Heart left ventricle (tissue), 16 donors: ENCODE data around the gene CYP4A22. TPM values are rescaled to one million over a fixed set of nuclear protein-coding genes. Genes with fewer than 3 reads are reported as not detected.

Experiments used
- ATAC-seq, 4 donors: fragments of 200-7000 bp; cut with Tn5 transposase; one replicate each; pipeline ENCODE4 v1.9.1; 2020 to 2022; ENCODE audit warnings: moderate library complexity in 4 of 4, mild to moderate bottlenecking in 3 of 4, moderate number of reproducible peaks in 1 of 4
- DNase-seq, 5 donors: peaks; one replicate each; pipeline ENCODE4 v3.0.0-alpha.2; 2020
- H3K27ac ChIP-seq, 12 donors: fragments of 200-600 bp; sonication (generic) in 4 of 12; one replicate each; pipeline versions ENCODE4 v1.5.0 to v1.8.0; 2016 to 2022; ENCODE audit warnings: mild to moderate bottlenecking in 2 of 12
- H3K27me3 ChIP-seq, 9 donors: fragments of 200-600 bp; sonication (generic) in 2 of 9; one replicate each; pipeline versions ENCODE4 v1.5.1 to v1.8.0; 2016 to 2022; ENCODE audit warnings: mild to moderate bottlenecking in 3 of 9
- H3K36me3 ChIP-seq, 9 donors: fragments of 200-600 bp; sonication (generic) in 2 of 9; one replicate each; pipeline versions ENCODE4 v1.5.0 to v1.8.0; 2018 to 2022; ENCODE audit warnings: mild to moderate bottlenecking in 2 of 9
- H3K4me1 ChIP-seq, 12 donors: fragments of 200-600 bp; sonication (generic) in 4 of 12; one replicate each; pipeline versions ENCODE4 v1.5.0 to v1.8.0; 2016 to 2022; ENCODE audit warnings: mild to moderate bottlenecking in 3 of 12
- H3K4me3 ChIP-seq, 12 donors: fragments of 200-600 bp; sonication (generic) in 4 of 12; one replicate each; pipeline versions ENCODE4 v1.5.0 to v1.8.0; 2017 to 2022; ENCODE audit warnings: mild to moderate bottlenecking in 9 of 12, moderate library complexity in 4 of 12
- H3K9me3 ChIP-seq, 12 donors: fragments of 200-600 bp; sonication (generic) in 4 of 12; one replicate each; pipeline versions ENCODE4 v1.5.0 to v1.8.0; 2016 to 2022; ENCODE audit warnings: mild to moderate bottlenecking in 1 of 12
- POLR2A ChIP-seq, 2 donors: fragments of 450-650 bp; IDR thresholded peaks; one replicate each; pipeline ENCODE4 v1.6.1; 2017; ENCODE audit warnings: antibody characterized with exemption in 2 of 2, mild to moderate bottlenecking in 2 of 2, moderate library complexity in 2 of 2
- WGBS, 4 donors: extraction: QIAGEN DNeasy Blood & Tissue Kit in 2 of 4; methylation state at CpG; one replicate each; pipeline versions ENCODE4 v1.1.5 to v1.1.7; 2013 to 2018; 5-methylcytosine and 5-hydroxymethylcytosine counted together
- intact Hi-C, 10 donors: fragments of 100-400 bp; cut with DNase I; formaldehyde crosslinking; loops; one replicate each; pipeline versions ENCODE4 v1.11.1 to v1.14.2; 2022
- polyA plus RNA-seq, 2 donors: library from polyadenylated mRNA; stranded (reverse); fragments of 200-250 nt; gene quantifications; one replicate each; pipeline ENCODE4 v1.2.3, GENCODE V29; 2013
- total RNA-seq, 9 donors: library from RNA; depleted of rRNA in 2 of 9; stranded (reverse); fragments of >200 nt in 2 of 9; fragmentation: NEBNext Ultra II Directional in 3 of 9; extraction: Animal tissue kit (Norgen Biotek cat#: 25700) in 3 of 9; gene quantifications; one replicate each; pipeline versions ENCODE4 v1.1.0 to v1.2.4, GENCODE V29; 2016 to 2023
- TF ChIP-seq, protein P1 (sequence below), 12 donors: fragments of 200-600 bp; sonication (generic) in 4 of 12; IDR thresholded peaks; one replicate each; pipeline versions ENCODE4 v1.5.0 to v1.8.0; 2018 to 2022; ENCODE audit warnings: antibody characterized with exemption in 12 of 12, mild to moderate bottlenecking in 5 of 12
- donor health status: ischemic (EF 13 %, LVEDD 7.1; RV severe dilation, severe dysfunction).
- donor health status: healthy with polysubstance abuse.
- donor health status: DM: no; HTN: yes; CAD: no.
- donor health status: DM: no; HTN: no; CAD: no.
- donor health status: ischemic (EF 25% LVEDD 6.9; RV normal size, moderate dysfunction).
- donor health status: ischemic (EF 25% LVEDD 5.7; RV mildly dilated, moderate dysfunction).
- donor health status: healthy.
- donor health status: DM: yes; HTN: yes; CAD: no.
- donor health status: ischemic (EF 35%, LVEDD 5.7; RV mildly dilated, moderate dysfunction).
- donor health status: nonischemic (EF 11% LVEDD 7.7; RV severe dilation, severe dysfunction).
- donor health status: DM: yes; HTN: yes; CAD: no.
- donor health status: PGD.
- donor health status: ischemic (EF 29% LVEDD 5.4; RV normal size, mild dysfunction).
- donor health status: nonischemic (EF 23%, LVEDD 6.1; RV moderate dilation, normal function).

Gene CYP4A22
- total and polyA plus RNA-seq, 11 donors: 0.08 to 0.75 TPM; not detected in 9

DNA sequence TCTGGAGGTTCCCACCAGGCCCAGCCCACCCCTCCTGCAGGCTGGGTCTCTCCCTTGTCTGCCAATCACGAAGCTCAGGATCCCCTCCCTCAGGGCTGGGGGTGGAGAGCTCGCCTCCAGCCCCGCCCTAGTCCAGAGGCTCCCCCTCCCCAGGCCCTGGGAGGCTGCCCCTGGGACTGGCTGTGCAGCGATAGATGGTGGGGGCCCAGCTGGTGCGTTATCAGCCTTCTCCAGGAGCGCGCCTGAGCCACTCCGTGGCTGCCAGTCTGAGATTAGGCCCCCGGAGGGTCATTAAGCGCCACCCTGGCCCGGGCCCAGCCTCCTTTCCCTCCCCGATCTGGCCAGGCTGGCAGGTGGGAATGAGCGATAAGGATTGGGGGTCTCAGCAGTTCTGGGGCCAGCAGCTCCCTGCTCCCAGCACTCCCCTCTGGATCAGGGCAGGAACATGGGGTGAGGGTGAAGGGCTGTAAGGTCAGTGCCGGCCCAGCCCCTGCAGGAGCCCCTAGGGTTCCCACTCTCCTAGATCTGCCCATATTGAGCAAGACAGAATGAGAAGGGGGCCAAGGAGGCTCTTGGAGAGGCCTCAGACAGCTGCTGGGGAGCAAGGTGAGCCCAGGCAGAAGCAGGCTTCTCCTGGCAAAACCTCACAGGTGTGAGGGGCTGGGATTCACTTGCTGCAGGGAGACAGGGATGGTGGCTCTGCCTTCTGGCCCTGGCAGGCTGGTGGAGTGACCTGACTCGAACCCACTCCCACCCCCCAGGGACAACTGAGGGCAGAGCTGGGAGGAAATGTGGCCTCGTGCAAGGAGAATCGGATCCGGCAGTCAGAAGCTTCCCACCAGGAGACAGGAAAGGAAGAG, 44.1 kb downstream of the CYP4A22 start:
- Histone ChIP-seq H3K4me3 (no peak overlapping the region), H3K9me3 (no peaks in the 10 kb centered on the region), H3K27me3 (peaks cover 0 to 22% (median 5%) of the 10 kb centered on the region in 9 donors), H3K27ac (no peak overlapping the region), H3K4me1 (peaks cover 3 to 16% (median 10%) of the 10 kb centered on the region in 12 donors), H3K36me3 (no peaks in the 10 kb centered on the region)
- intact Hi-C loops: loop anchor here in 6 of 10 donors (2.0 to 10.0 kb wide), 7 partner anchors 143 to 546 kb away; no protein-coding TSS in a partner anchor
- WGBS, 4 donors: 42 to 63% (median 49%) methylated on average over 11 to 18 of the region's 18 CpGs
- no peak for ATAC-seq
- TF ChIP-seq, protein P1, sequence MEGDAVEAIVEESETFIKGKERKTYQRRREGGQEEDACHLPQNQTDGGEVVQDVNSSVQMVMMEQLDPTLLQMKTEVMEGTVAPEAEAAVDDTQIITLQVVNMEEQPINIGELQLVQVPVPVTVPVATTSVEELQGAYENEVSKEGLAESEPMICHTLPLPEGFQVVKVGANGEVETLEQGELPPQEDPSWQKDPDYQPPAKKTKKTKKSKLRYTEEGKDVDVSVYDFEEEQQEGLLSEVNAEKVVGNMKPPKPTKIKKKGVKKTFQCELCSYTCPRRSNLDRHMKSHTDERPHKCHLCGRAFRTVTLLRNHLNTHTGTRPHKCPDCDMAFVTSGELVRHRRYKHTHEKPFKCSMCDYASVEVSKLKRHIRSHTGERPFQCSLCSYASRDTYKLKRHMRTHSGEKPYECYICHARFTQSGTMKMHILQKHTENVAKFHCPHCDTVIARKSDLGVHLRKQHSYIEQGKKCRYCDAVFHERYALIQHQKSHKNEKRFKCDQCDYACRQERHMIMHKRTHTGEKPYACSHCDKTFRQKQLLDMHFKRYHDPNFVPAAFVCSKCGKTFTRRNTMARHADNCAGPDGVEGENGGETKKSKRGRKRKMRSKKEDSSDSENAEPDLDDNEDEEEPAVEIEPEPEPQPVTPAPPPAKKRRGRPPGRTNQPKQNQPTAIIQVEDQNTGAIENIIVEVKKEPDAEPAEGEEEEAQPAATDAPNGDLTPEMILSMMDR (IDR thresholded peaks at IDR 0.05): no peak
- no peak for TF ChIP-seq POLR2A (IDR thresholded peaks at IDR 0.05)
- DNase-seq: no peak

- H3K4me1 ChIP-seq: peaks cover 3 to 16% (median 10%) of the 10 kb centered on the region in 12 donors
- 76 to 84% (median 80%) methylated on average over 6 to 7 of the region's 7 CpGs for WGBS, 4 donors
- no peak overlapping the region for H3K4me3 ChIP-seq
- H3K9me3 ChIP-seq: no peaks in the 10 kb centered on the region
- peaks cover 0 to 22% (median 5%) of the 10 kb centered on the region in 9 donors for H3K27me3 ChIP-seq
- H3K27ac ChIP-seq: no peak overlapping the region
- no peaks in the 10 kb centered on the region for H3K36me3 ChIP-seq
- ATAC-seq: no peak
- intact Hi-C loops: loop anchor here in 6 of 10 donors (2.0 to 10.0 kb wide), 7 partner anchors 143 to 545 kb away; no protein-coding TSS in a partner anchor
- TF ChIP-seq POLR2A (IDR thresholded peaks at IDR 0.05): no peak
- TF ChIP-seq, protein P1 (IDR thresholded peaks at IDR 0.05): no peak
- no peak for DNase-seq
These were observed 44.9 kb downstream of the CYP4A22 start for GRCh38 chr1:47181955-47182675.

DNA sequence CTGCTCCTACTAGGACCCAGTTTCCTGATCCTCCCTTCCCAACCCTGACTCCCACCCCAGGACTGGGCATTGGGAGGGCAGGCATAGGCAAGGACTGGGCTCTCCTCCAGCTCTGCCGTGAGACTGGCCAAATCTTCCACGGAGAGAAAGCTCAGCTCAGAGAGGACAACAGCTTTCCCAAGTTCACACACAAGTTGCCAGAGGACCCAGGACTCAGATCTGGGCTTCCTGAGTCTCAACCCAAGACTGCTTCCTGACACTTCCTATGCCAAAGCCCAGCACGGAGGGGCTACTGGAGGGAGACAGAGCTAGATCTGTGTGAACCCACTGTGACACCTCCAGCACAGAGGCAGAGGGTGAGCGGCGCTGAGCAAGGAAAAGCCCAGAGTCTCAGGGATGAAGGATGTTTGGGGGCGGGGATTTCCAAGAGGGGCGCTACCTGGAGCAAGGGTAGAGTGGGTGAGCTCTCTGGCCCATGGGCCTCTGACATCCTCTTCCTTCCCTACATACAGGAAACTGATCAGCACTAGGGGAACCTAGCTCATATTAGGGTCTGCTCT, 45.5 kb downstream of the CYP4A22 start:
- Histone ChIP-seq H3K9me3 (no peaks in the 10 kb centered on the region), H3K4me3 (no peak overlapping the region), H3K4me1 (peaks cover 3 to 16% (median 10%) of the 10 kb centered on the region in 12 donors), H3K27ac (no peak overlapping the region), H3K36me3 (no peaks in the 10 kb centered on the region), H3K27me3 (peaks cover 0 to 22% (median 5%) of the 10 kb centered on the region in 9 donors)
- intact Hi-C loops: loop anchor here in 6 of 10 donors (5.0 to 10.0 kb wide), 6 partner anchors 142 to 545 kb away; no protein-coding TSS in a partner anchor
- ATAC-seq (no peak), DNase-seq (no peak)
- TF ChIP-seq, protein P1 (IDR thresholded peaks at IDR 0.05): no peak
- no peak for TF ChIP-seq POLR2A (IDR thresholded peaks at IDR 0.05)
- WGBS, 4 donors: 59 to 67% (median 60%) methylated on average over 6 to 7 of the region's 7 CpGs
